Neural progenitor cell (in vitro differentiated cells): ENCODE measurements around the gene CNPY2.

Experiments
- CTCF ChIP-seq: fragments of 200-600 bp; sonication (generic); IDR thresholded peaks from 2 replicates; pipeline ENCODE4 v1.5.1; 2017; ENCODE audit warnings: antibody characterized with exemption, mild to moderate bottlenecking
- EZH2 ChIP-seq: fragments of 200-600 bp; sonication (generic); IDR thresholded peaks from 2 replicates; pipeline ENCODE4 v1.6.1; 2017; ENCODE audit warnings: antibody characterized with exemption, mild to moderate bottlenecking, moderate library complexity
- EZH2phosphoT487 ChIP-seq: fragments of 200-600 bp; sonication (generic); IDR thresholded peaks from 2 replicates; pipeline ENCODE4 v1.6.1; 2017; ENCODE audit warnings: antibody characterized with exemption

GRCh38 chr12:56334490-56334793 is 18.7 kb upstream of the CNPY2 start:
- no peak for TF ChIP-seq CTCF
- TF ChIP-seq EZH2phosphoT487, result no peak
- no peak for TF ChIP-seq EZH2
